ENCODE data around the gene FCER2. TPM values are rescaled to one million over a fixed set of nuclear protein-coding genes. Genes with fewer than 3 reads are reported as not detected.

FCER2 gene
- total RNA-seq, 1 experiment from 2014 or later = not detected

- H2AK5ac ChIP-seq (ENCODE audit: insufficient read length, low read length) = no peak overlapping the region
- no peak overlapping the region for H3K27ac ChIP-seq (ENCODE audit: insufficient read length, low read depth, low read length)
- H3K14ac ChIP-seq (ENCODE audit: insufficient read depth, low read length) = no peak overlapping the region
- Mint-ChIP-seq H3K9me3 (no peaks in the 10 kb centered on the region; a peak in 1 of 5 replicates), H3K27ac (no peak overlapping the region), H3K4me3 (no peak overlapping the region), H3K4me1 (peaks cover 6 to 21% of the 10 kb centered on the region in 2 experiments), H3K27me3 (ENCODE audit: low read depth) (peaks cover 92% of the 10 kb centered on the region), H3K36me3 (ENCODE audit: insufficient read depth in 1 of 3, low read depth in 3 of 3) (no peaks in the 10 kb centered on the region)
- no peak overlapping the region for H4K8ac ChIP-seq (replicated peaks; ENCODE audit: insufficient read length, low read depth, low read length)
- H2BK5ac ChIP-seq (ENCODE audit: insufficient read length, low read length) = no peak overlapping the region
- H3K56ac ChIP-seq (ENCODE audit: insufficient read length, low read depth, low read length) = no peak overlapping the region
- H3K27me3 ChIP-seq (ENCODE audit: insufficient read depth, low read length) = peaks cover 17% of the 10 kb centered on the region; the same call in 1 of the 2 replicates
- no peak overlapping the region for H3K4me2 ChIP-seq (ENCODE audit: insufficient read depth, insufficient read length, low read length)
- H4K5ac ChIP-seq (ENCODE audit: insufficient read length, low read depth, low read length) = no peak overlapping the region
- no peak overlapping the region for H2BK15ac ChIP-seq (ENCODE audit: low read depth, low read length)
- no peak overlapping the region for H2BK20ac ChIP-seq (ENCODE audit: low read depth, low read length, poor library complexity, severe bottlenecking)
- no peak overlapping the region for H3K9ac ChIP-seq (ENCODE audit: extremely low read depth, insufficient read length, low read length)
- H3K23ac ChIP-seq (ENCODE audit: insufficient read length, low read depth, low read length) = no peak overlapping the region
- H3K79me2 ChIP-seq (ENCODE audit: insufficient read depth, low read length) = no peaks in the 10 kb centered on the region
- no peaks in the 10 kb centered on the region for H3K9me3 ChIP-seq (ENCODE audit: control insufficient read depth, low read depth, low read length)
- H3K4me1 ChIP-seq (ENCODE audit: insufficient read depth, low read length) = no peaks in the 10 kb centered on the region
- H4K20me1 ChIP-seq (ENCODE audit: control insufficient read depth, insufficient read depth, insufficient read length) = no peaks in the 10 kb centered on the region
- no peak overlapping the region for H3K18ac ChIP-seq (ENCODE audit: insufficient read length, low read depth, low read length)
- DNase-seq = no peak
- H2BK12ac ChIP-seq (ENCODE audit: insufficient read length, low read depth, low read length) = no peak overlapping the region
- H4K91ac ChIP-seq (ENCODE audit: insufficient read length, low read depth, low read length) = no peak overlapping the region
- H2BK120ac ChIP-seq (ENCODE audit: low read depth, low read length, poor library complexity, severe bottlenecking) = no peak overlapping the region
- H3K79me1 ChIP-seq (ENCODE audit: insufficient read depth, low read depth, low read length, poor library complexity, severe bottlenecking) = no peaks in the 10 kb centered on the region
- peaks cover 7% of the 10 kb centered on the region for H3K23me2 ChIP-seq (ENCODE audit: insufficient read length, low read depth, low read length, poor library complexity, severe bottlenecking)
- no peak overlapping the region for H3T11ph ChIP-seq (ENCODE audit: low read length)
- WGBS (ENCODE audit: extremely low coverage, insufficient read length, low lambda C conversion rate) = no CpG with 5 or more reads among the region's 6 CpGs
- H2AFZ ChIP-seq (ENCODE audit: low read length) = no peak overlapping the region
- no peak for TF ChIP-seq CTCF (conservative IDR thresholded peaks at IDR 0.05)
- H3K4ac ChIP-seq (ENCODE audit: low read depth, low read length) = no peak overlapping the region
These were observed 31.4 kb upstream of the FCER2 start for GRCh38 chr19:7733376-7733775.
